GM23338 (cell line): Measurements from ENCODE around the gene NPL. TPM values are rescaled to one million over a fixed set of nuclear protein-coding genes. Genes with fewer than 3 reads are reported as not detected.

Experiments
- ATAC-seq: fragments of 200-7000 bp; cut with Tn5 transposase; 3 replicates; pipeline ENCODE4 v1.9.1; 2020
- DNase-seq: peaks from one replicate; pipeline ENCODE4 v3.0.0-alpha.2; 2015; ENCODE audit warnings: low spot score
- H2AFZ ChIP-seq: fragments of 200-600 bp; sonication (generic); 2 replicates; pipeline ENCODE4 v1.8.0; 2016; ENCODE audit warnings: antibody characterized with exemption, mild to moderate bottlenecking, moderate library complexity
- H3F3A ChIP-seq: fragments of 200-600 bp; sonication (generic); replicated peaks from 2 replicates; pipeline ENCODE4 v1.8.0; 2017; ENCODE audit warnings: antibody characterized with exemption, mixed run types, low read depth
- H3K27ac ChIP-seq: fragments of 200-600 bp; sonication (generic); 2 replicates; pipeline ENCODE4 v1.6.1; 2016; ENCODE audit warnings: low read depth
- H3K27me3 ChIP-seq: fragments of 200-600 bp; sonication (generic); 2 replicates; pipeline ENCODE4 v1.8.0; 2016; ENCODE audit warnings: mild to moderate bottlenecking, mixed run types, moderate library complexity; ENCODE audit not compliant: insufficient read depth
- H3K36me3 ChIP-seq: fragments of 200-600 bp; sonication (generic); 2 replicates; pipeline ENCODE4 v1.8.0; 2016; ENCODE audit warnings: mild to moderate bottlenecking; ENCODE audit not compliant: insufficient read depth
- H3K4me1 ChIP-seq: fragments of 200-600 bp; sonication (generic); 2 replicates; pipeline ENCODE4 v1.8.0; 2016; ENCODE audit warnings: mild to moderate bottlenecking, moderate library complexity; ENCODE audit not compliant: insufficient read depth
- H3K4me2 ChIP-seq: fragments of 200-600 bp; sonication (generic); 2 replicates; pipeline ENCODE4 v1.7.1; 2017; ENCODE audit warnings: mixed run types
- H3K4me3 ChIP-seq: fragments of 200-600 bp; sonication (generic); 2 replicates; pipeline ENCODE4 v1.6.1; 2016; ENCODE audit warnings: mixed run types
- H3K79me2 ChIP-seq: fragments of 200-600 bp; sonication (generic); replicated peaks from 2 replicates; pipeline ENCODE4 v1.8.0; 2017; ENCODE audit warnings: mild to moderate bottlenecking; ENCODE audit not compliant: insufficient read depth
- H3K9me2 ChIP-seq: fragments of 200-600 bp; sonication (generic); 2 replicates; pipeline ENCODE4 v1.8.0; 2017; ENCODE audit not compliant: insufficient read depth
- H4K20me1 ChIP-seq: fragments of 200-600 bp; sonication (generic); replicated peaks from 2 replicates; pipeline ENCODE4 v1.8.0; 2017; ENCODE audit warnings: mild to moderate bottlenecking; ENCODE audit not compliant: insufficient read depth
- H3K27ac Mint-ChIP-seq: 2 replicates; pipeline ENCODE4 v1.8.0; 2020; ENCODE audit warnings: inconsistent platforms, mild to moderate bottlenecking, moderate library complexity, mixed read lengths
- H3K27me3 Mint-ChIP-seq: 3 replicates; pipeline ENCODE4 v1.8.0; 2022; ENCODE audit warnings: low read depth, mild to moderate bottlenecking, moderate library complexity, mixed read lengths, inconsistent platforms; ENCODE audit not compliant: insufficient read depth, poor library complexity
- H3K36me3 Mint-ChIP-seq: 3 replicates; pipeline ENCODE4 v1.8.0; 2021; ENCODE audit warnings: low read depth, mild to moderate bottlenecking, inconsistent platforms, moderate library complexity, mixed read lengths
- H3K4me1 Mint-ChIP-seq: 3 replicates; pipeline ENCODE4 v1.8.0; 2020; ENCODE audit warnings: mild to moderate bottlenecking, inconsistent platforms, mixed read lengths
- H3K4me3 Mint-ChIP-seq: 3 replicates; pipeline ENCODE4 v1.8.0; 2021; ENCODE audit warnings: moderate library complexity, mild to moderate bottlenecking, inconsistent platforms, mixed read lengths
- H3K9me3 Mint-ChIP-seq: 3 replicates; pipeline ENCODE4 v1.8.0; 2020; ENCODE audit warnings: moderate library complexity, mild to moderate bottlenecking, inconsistent platforms, mixed read lengths
- CREB1 ChIP-seq: fragments of 250-450 bp; sonication (Bioruptor Pico); IDR thresholded peaks from 2 replicates; pipeline ENCODE4 v1.5.0; 2020; ENCODE audit warnings: low read depth, mild to moderate bottlenecking, moderate library complexity
- EZH2 ChIP-seq: fragments of 200-600 bp; sonication (generic); IDR thresholded peaks from one replicate; pipeline ENCODE4 v1.8.0; 2017; ENCODE audit warnings: antibody characterized with exemption, mild to moderate bottlenecking, low read depth; ENCODE audit not compliant: unreplicated experiment
- POLR2AphosphoS5 ChIP-seq: IDR thresholded peaks from 2 replicates; pipeline ENCODE4 v1.6.1; 2016; ENCODE audit warnings: antibody characterized with exemption, low read depth
- long read RNA-seq: library from polyadenylated mRNA; unstranded; transcript quantifications from one replicate; pipeline ENCODE4 v2.0.0, GENCODE V29; 2020; ENCODE audit not compliant: unreplicated experiment
- polyA plus RNA-seq: library from polyadenylated mRNA; unstranded; fragments of >200 nt; fragmentation: Nextera tagmentation; extraction: Ambion mirVana; gene quantifications from 2 replicates; pipeline ENCODE4 v1.2.1, GENCODE V29; 2016
- total RNA-seq: library from RNA; depleted of rRNA; stranded (reverse); fragments of >200 nt; shearing (Covaris generic); gene quantifications from 2 replicates; pipeline ENCODE4 v1.2.3, GENCODE V29; 2014; rRNA removed
- TF ChIP-seq, protein P1 (sequence below): fragments of 250-450 bp; sonication (Bioruptor Pico); IDR thresholded peaks from 2 replicates; pipeline ENCODE4 v1.5.0; 2020; ENCODE audit warnings: mild to moderate bottlenecking, moderate library complexity
- TF ChIP-seq, protein P2 (sequence below): IDR thresholded peaks from 2 replicates; pipeline ENCODE4 v1.6.1; 2016; ENCODE audit warnings: antibody characterized with exemption

The NPL gene, protein sequence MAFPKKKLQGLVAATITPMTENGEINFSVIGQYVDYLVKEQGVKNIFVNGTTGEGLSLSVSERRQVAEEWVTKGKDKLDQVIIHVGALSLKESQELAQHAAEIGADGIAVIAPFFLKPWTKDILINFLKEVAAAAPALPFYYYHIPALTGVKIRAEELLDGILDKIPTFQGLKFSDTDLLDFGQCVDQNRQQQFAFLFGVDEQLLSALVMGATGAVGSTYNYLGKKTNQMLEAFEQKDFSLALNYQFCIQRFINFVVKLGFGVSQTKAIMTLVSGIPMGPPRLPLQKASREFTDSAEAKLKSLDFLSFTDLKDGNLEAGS
- total RNA-seq (1.2 and 2.8 TPM in 2 replicates), polyA plus RNA-seq (2.4 TPM in 2 replicates)
- long read RNA-seq, partial matches to known transcripts = 0 of 8 reads
- long read RNA-seq, other reads (novel, unspliced or antisense) = 7 of 8 reads

DNA sequence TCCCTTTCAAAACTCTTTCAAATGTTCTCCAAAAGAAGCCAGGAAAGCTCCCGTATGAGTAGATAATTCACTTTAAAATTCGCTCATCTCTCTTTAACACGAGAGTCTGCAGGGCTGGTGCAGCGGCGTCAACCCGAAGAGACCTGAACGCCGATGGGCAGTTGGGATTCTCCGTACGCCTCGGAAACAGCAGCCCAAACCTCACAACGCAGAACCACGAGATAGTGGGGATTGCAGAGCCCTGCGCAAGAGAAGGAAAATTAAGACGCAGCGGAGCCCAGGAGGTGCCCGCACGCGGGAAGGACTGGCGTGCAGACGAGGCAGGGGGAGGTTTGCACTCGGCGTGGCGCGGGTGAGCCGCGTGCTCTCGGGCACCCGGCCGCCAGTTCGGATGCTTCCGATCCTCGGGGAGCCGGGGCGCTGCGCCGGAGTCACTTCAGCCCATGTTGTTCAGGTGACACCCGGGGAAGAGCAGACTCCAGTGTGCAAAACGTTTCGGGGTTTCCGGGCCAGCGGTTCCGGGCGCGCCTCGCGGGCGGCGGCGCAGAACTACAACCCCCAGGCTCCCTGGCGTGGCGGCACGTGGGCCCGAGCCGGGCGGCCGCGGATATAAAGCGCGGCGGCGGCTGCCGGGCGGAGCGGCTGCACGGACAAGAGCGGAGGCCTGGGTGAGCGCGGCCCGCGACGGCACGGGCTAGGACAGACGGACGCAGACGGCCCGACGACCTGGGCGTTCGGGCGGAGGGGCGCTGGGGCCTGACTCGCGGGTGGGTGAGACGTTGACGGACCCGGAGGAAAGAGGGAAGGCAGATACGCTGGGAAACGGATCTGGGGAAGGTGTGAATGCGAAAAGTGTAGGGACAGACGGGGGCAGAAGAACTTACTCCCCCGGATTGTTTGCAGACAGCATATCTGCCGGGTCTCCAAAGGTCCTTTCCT, at the start of gene NPL:
Gene NPL (plus strand): TSS at position 636 of the 939 bp plus-strand sequence. CDS start 4,599 bp downstream, outside the sequence.
- Mint-ChIP-seq H3K36me3 (no peaks in the 10 kb centered on the region), H3K9me3 (no peaks in the 10 kb centered on the region), H3K4me1 (peaks cover 10% of the 10 kb centered on the region; the same call in 2 of the 3 replicates), H3K27me3 (peaks cover 34% of the 10 kb centered on the region), H3K27ac (no peak within 1 kb of the TSS), H3K4me3 (peak within 1 kb of the TSS; percentile 87)
- Histone ChIP-seq H3K4me3 (peak within 1 kb of the TSS; percentile 67), H3K27me3 (peaks cover 50% of the 10 kb centered on the region), H3K4me1 (peaks cover 5% of the 10 kb centered on the region; the same call in 1 of the 2 replicates), H3K79me2 (no peaks in the 10 kb centered on the region), H3K36me3 (no peaks in the 10 kb centered on the region), H2AFZ (peak within 1 kb of the TSS; percentile 99), H3K27ac (no peak within 1 kb of the TSS), H4K20me1 (no peaks in the 10 kb centered on the region), H3K9me2 (peaks cover 3% of the 10 kb centered on the region; the same call in 1 of the 2 replicates), H3K4me2 (peak within 1 kb of the TSS; percentile 84), H3F3A (no peaks in the 10 kb centered on the region; the same call in 1 of the 2 replicates)
- ATAC-seq = peak; percentile 94
- peak; percentile 87 for DNase-seq
- TF ChIP-seq, protein P1, sequence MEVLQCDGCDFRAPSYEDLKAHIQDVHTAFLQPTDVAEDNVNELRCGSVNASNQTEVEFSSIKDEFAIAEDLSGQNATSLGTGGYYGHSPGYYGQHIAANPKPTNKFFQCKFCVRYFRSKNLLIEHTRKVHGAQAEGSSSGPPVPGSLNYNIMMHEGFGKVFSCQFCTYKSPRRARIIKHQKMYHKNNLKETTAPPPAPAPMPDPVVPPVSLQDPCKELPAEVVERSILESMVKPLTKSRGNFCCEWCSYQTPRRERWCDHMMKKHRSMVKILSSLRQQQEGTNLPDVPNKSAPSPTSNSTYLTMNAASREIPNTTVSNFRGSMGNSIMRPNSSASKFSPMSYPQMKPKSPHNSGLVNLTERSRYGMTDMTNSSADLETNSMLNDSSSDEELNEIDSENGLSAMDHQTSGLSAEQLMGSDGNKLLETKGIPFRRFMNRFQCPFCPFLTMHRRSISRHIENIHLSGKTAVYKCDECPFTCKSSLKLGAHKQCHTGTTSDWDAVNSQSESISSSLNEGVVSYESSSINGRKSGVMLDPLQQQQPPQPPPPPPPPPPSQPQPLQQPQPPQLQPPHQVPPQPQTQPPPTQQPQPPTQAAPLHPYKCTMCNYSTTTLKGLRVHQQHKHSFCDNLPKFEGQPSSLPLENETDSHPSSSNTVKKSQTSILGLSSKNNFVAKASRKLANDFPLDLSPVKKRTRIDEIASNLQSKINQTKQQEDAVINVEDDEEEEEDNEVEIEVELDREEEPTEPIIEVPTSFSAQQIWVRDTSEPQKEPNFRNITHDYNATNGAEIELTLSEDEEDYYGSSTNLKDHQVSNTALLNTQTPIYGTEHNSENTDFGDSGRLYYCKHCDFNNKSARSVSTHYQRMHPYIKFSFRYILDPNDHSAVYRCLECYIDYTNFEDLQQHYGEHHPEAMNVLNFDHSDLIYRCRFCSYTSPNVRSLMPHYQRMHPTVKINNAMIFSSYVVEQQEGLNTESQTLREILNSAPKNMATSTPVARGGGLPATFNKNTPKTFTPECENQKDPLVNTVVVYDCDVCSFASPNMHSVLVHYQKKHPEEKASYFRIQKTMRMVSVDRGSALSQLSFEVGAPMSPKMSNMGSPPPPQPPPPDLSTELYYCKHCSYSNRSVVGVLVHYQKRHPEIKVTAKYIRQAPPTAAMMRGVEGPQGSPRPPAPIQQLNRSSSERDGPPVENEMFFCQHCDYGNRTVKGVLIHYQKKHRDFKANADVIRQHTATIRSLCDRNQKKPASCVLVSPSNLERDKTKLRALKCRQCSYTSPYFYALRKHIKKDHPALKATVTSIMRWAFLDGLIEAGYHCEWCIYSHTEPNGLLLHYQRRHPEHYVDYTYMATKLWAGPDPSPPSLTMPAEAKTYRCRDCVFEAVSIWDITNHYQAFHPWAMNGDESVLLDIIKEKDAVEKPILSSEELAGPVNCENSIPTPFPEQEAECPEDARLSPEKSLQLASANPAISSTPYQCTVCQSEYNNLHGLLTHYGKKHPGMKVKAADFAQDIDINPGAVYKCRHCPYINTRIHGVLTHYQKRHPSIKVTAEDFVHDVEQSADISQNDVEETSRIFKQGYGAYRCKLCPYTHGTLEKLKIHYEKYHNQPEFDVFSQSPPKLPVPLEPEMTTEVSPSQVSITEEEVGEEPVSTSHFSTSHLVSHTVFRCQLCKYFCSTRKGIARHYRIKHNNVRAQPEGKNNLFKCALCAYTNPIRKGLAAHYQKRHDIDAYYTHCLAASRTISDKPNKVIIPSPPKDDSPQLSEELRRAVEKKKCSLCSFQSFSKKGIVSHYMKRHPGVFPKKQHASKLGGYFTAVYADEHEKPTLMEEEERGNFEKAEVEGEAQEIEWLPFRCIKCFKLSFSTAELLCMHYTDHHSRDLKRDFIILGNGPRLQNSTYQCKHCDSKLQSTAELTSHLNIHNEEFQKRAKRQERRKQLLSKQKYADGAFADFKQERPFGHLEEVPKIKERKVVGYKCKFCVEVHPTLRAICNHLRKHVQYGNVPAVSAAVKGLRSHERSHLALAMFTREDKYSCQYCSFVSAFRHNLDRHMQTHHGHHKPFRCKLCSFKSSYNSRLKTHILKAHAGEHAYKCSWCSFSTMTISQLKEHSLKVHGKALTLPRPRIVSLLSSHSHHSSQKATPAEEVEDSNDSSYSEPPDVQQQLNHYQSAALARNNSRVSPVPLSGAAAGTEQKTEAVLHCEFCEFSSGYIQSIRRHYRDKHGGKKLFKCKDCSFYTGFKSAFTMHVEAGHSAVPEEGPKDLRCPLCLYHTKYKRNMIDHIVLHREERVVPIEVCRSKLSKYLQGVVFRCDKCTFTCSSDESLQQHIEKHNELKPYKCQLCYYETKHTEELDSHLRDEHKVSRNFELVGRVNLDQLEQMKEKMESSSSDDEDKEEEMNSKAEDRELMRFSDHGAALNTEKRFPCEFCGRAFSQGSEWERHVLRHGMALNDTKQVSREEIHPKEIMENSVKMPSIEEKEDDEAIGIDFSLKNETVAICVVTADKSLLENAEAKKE (CRISPR knock-in tag) = no peak
- peak; percentile 71; the same call in 1 of the 2 replicates for TF ChIP-seq CREB1 (CRISPR knock-in tag)
- TF ChIP-seq, protein P2, sequence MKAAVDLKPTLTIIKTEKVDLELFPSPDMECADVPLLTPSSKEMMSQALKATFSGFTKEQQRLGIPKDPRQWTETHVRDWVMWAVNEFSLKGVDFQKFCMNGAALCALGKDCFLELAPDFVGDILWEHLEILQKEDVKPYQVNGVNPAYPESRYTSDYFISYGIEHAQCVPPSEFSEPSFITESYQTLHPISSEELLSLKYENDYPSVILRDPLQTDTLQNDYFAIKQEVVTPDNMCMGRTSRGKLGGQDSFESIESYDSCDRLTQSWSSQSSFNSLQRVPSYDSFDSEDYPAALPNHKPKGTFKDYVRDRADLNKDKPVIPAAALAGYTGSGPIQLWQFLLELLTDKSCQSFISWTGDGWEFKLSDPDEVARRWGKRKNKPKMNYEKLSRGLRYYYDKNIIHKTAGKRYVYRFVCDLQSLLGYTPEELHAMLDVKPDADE = peak; percentile 78
- TF ChIP-seq POLR2AphosphoS5 = peak; percentile 90
- peak; percentile 45 for TF ChIP-seq EZH2
